GM19328 (cell line): Measurements from ENCODE around the gene CCDC27.

Experiments used
- ATAC-seq: cut with Tn5 transposase; IDR thresholded peaks from one replicate; pipeline ENCODE4 v1.9.1; 2021; ENCODE audit warnings: mild to moderate bottlenecking, moderate library complexity; ENCODE audit not compliant: unreplicated experiment

CCDC27 gene

GRCh38 chr1:3816331-3817137, 64.3 kb downstream of the CCDC27 start:
- no peak for ATAC-seq

- no peak for ATAC-seq
These were observed 65.0 kb downstream of the CCDC27 start for GRCh38 chr1:3817138-3817740.

GRCh38 chr1:3817821-3818597, 65.8 kb downstream of the CCDC27 start:
- ATAC-seq = no peak

GRCh38 chr1:3819771-3820200, 67.5 kb downstream of the CCDC27 start:
- ATAC-seq = no peak

GRCh38 chr1:3820316-3820715, 68.1 kb downstream of the CCDC27 start:
- no peak for ATAC-seq

GRCh38 chr1:3821004-3821403, 68.8 kb downstream of the CCDC27 start:
- ATAC-seq = no peak
